ENCODE results near the gene LPP.
A peak's percentile ranks its signal among the peaks of the same experiment; 100 is the strongest.

Gene LPP, protein sequence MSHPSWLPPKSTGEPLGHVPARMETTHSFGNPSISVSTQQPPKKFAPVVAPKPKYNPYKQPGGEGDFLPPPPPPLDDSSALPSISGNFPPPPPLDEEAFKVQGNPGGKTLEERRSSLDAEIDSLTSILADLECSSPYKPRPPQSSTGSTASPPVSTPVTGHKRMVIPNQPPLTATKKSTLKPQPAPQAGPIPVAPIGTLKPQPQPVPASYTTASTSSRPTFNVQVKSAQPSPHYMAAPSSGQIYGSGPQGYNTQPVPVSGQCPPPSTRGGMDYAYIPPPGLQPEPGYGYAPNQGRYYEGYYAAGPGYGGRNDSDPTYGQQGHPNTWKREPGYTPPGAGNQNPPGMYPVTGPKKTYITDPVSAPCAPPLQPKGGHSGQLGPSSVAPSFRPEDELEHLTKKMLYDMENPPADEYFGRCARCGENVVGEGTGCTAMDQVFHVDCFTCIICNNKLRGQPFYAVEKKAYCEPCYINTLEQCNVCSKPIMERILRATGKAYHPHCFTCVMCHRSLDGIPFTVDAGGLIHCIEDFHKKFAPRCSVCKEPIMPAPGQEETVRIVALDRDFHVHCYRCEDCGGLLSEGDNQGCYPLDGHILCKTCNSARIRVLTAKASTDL

DNA sequence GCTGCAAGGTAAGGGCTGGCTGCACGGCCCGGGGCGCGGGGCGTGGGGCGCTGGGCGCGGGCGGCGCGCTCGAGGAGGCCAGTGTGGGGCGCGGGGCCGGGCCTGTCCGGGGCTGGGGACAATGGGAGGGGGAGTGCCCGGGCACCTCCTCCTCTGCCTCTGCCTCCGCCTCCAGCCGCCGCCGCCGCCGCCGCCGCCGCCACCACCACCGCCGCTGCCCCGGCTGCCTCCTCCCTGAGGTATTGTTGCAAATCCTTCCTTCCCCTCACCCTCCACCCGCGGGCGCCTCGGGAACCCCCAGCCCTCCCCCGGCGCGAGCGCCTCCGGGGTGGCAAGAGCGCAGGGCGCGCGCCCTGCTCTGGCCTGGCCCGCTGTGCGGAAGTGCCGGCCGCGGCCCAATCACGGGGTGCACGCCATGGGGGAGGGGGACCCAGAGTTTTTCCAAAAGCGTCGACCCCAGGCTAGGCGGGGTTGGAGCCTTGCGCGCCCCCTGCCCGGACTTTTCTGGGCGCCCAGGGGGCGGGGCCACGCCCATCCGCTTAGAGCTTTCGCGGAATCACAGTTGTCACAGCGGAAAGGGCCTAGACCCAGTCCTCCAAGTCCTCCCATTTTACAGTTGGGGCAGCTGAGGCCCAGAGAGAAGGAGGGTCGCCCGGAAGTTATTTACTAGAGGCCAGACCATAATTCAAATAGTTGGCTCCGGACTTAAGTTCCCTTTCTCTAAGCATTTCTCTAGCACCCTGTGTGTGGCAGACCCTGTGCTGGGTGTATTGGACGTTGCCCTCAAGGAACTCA, at the start of gene LPP:
TSS of gene LPP (plus strand) at position 144 of the 795 bp plus-strand sequence. CDS start 251,964 bp downstream, outside the sequence.
- H3K27ac Mint-ChIP-seq, result peak within 1 kb of the TSS; percentile 97
- peak within 1 kb of the TSS; percentile 87 for H3K4me3 Mint-ChIP-seq
- DNase-seq (ENCODE audit: low spot score in 2 of 2), result peak; percentile 72 to 94
- H3K36me3 Mint-ChIP-seq, result no peaks in the 10 kb centered on the region
- peak; percentile 88 for ATAC-seq
- no peaks in the 10 kb centered on the region for H3K9me3 Mint-ChIP-seq
- peaks cover 48% of the 10 kb centered on the region for H3K4me1 Mint-ChIP-seq

DNA sequence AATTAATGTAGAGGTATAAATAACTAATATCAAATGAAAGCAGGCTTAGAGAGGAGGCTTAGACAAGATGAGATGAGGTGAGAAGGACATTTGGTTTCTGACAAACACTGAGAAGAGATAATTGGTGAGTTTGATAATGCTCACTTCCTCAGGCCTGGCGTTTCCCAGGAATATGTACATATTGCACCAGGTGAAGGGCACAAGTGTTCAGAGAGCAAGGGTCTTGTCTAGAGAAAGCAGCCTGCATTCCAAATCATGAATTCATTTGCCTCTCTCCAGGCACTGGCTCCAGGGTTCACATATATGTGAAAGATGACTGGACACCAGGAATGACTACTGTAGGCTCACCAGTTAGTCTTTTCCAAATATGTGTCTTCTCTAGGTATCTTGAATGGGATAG, 48.0 kb upstream of the LPP start:
- Mint-ChIP-seq H3K36me3 (no peaks in the 10 kb centered on the region), H3K4me3 (no peak overlapping the region)
- no peak for ATAC-seq

DNA sequence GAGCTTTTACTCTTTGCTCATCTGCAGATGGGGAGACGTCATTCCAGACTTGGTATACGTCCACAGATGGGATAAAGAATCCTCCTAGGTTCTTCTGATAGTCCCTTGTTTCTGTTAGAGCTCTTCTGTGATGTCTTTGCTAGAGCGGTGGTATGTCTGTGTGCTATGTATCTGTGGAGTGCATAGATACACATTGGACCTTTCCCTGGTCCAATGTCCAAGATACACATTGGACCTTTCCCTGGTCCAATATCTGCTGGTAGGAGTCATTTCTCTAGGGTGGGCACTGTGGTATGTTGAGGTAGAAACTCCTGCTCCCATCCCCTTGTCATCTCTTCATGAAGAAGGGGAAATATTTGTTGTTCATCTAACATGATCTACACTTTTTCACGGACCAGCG, 47.5 kb upstream of the LPP start:
- ATAC-seq (no peak), DNase-seq (ENCODE audit: low spot score in 2 of 2) (no peak)
- no peak overlapping the region for H3K27ac Mint-ChIP-seq
- no peaks in the 10 kb centered on the region for H3K9me3 Mint-ChIP-seq
- H3K4me1 Mint-ChIP-seq, result peaks cover 9% of the 10 kb centered on the region
- H3K4me3 Mint-ChIP-seq, result no peak overlapping the region
- H3K36me3 Mint-ChIP-seq, result no peaks in the 10 kb centered on the region

More for the DNA sequence above, 48.0 kb upstream of the LPP start:
- no peaks in the 10 kb centered on the region for H3K9me3 Mint-ChIP-seq
- DNase-seq (ENCODE audit: low spot score in 2 of 2), result no peak
- H3K4me1 Mint-ChIP-seq, result peaks cover 9% of the 10 kb centered on the region
- no peak overlapping the region for H3K27ac Mint-ChIP-seq

DNA sequence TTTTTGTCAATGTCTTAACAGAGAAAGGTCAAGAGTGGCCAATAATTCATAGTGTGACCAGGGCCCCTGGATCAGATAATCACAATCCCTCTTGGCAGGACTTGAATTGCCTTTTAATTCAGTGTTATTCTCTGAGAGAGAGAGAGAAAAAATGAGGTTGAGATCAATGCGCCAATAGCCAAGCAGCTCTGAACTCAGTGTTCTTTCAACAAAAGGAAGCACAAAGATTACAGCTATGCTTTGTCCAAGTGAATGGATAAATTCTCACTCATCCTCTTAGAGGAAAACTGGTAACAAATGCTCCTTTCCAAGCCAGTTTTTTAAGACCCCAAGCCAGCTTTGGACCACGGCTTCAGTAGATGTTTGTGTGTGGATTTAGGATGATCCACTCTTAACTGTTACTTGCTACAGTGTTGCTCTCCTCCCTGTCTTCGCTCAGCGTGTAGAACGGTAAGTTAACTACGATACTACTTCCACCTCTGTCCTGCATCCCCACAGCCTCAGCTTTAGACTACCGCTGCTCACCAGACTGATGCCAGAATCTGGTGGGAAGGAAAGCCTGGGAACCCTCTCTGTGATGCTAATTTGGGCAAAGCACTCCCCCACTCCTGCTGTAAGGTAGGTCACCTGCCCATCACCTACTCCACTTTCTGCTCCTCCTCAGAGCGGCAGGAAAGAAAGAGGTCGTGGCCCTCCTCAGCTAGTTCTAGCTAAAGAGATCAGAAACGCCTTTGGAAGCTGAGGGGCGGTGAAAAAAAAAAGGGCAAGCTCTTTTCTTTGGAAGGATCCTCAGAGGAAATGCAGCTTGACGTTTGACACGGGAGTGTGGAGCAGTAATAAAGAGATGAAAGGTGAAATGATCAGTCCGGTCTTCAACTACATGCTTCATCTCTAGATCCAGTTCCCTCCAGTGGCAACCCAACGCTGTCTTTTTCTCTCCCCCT, 46.8 kb upstream of the LPP start:
- peaks cover 9% of the 10 kb centered on the region for H3K4me1 Mint-ChIP-seq
- H3K36me3 Mint-ChIP-seq, result no peaks in the 10 kb centered on the region
- DNase-seq (ENCODE audit: low spot score in 2 of 2) (no peak), ATAC-seq (no peak)
- H3K4me3 Mint-ChIP-seq, result no peak overlapping the region
- no peaks in the 10 kb centered on the region for H3K9me3 Mint-ChIP-seq
- H3K27ac Mint-ChIP-seq, result no peak overlapping the region

DNA sequence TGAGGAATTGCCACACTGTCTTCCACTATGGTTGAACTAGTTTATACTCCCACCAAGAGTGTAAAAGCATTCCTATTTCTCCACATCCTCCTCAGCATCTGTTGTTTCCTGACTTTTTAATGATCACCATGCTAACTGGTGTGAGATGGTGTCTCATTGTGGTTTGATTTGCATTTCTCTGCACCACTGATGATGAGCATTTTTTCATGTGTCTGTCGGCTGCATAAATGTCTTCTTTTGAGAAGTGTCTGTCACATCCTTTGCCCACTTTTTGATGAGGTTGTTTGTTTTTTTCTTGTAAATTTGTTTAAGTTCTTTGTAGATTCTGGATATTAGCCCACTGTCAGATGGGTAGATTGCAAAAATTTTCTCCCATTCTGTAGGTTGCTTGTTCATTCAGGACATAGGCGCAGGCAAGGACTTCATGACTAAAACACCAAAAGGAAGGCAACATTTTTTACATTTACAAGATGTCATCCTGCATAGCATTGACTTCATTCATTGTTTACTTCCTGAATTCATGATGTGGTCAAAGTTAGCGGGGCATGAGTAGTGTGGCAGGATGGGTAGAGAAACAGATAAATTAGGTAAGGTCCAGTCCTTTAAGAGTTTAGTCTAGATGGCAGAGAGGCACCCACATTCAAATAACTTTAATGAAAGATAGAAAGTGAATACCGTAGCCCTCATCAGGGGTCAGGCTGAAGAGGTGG, 45.1 kb upstream of the LPP start:
- no peaks in the 10 kb centered on the region for H3K36me3 Mint-ChIP-seq
- H3K9me3 Mint-ChIP-seq, result no peaks in the 10 kb centered on the region
- ATAC-seq (peak; percentile 37), DNase-seq (ENCODE audit: low spot score in 2 of 2) (no peak)
- H3K27ac Mint-ChIP-seq, result no peak overlapping the region
- H3K4me3 Mint-ChIP-seq, result no peak overlapping the region
- H3K4me1 Mint-ChIP-seq, result peaks cover 9% of the 10 kb centered on the region

DNA sequence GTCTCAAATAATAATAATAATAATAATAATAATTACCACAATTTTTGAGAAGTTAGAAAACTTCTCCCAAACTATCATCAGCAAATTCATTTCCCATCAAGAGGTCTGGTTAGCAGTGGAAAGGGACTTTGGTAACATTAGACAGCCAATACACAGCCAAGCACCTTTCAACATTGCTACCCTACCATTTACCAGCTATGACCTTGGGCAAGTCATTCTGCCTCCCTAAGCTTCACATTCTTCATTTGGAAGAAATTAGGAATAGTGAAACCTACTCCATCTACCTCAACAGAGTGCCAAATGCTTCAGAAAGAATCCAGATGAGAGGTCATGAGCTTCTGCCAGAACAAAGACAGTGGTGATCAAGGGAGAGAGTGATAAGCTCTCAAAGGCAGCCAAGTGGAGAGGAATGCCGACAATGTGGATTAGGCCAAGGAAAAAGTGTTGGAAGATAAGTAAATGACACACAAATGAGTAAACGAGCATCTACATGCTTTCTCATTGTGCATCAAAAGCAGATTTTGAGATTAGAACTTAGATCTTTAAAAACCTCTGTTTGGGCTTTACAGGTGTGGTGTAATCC, 42.9 kb upstream of the LPP start:
- ATAC-seq, result no peak
- no peak for DNase-seq (ENCODE audit: low spot score in 2 of 2)
- no peak overlapping the region for H3K27ac Mint-ChIP-seq
- no peaks in the 10 kb centered on the region for H3K9me3 Mint-ChIP-seq
- H3K4me1 Mint-ChIP-seq, result peaks cover 9% of the 10 kb centered on the region
- H3K36me3 Mint-ChIP-seq, result no peaks in the 10 kb centered on the region
- no peak overlapping the region for H3K4me3 Mint-ChIP-seq

DNA sequence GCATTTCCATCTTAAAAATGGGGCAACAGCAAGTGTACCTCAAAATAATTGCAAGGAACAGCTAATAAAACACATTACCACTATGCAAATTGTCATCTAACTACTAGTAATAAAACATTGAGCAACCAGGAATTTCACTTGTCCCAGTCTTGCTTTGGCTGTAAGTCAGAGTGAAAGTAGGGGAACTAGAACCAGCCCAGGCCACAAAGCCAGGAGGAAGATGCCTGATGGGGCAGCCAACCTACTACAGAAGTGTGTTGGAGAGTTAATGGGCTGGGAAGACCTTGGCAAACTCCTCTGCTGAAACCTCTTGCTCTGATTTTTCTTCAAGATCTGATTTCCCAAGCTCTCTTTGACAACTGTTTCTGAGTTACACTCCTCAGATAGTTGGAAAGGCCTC, 40.2 kb upstream of the LPP start:
- Mint-ChIP-seq H3K9me3 (no peaks in the 10 kb centered on the region), H3K4me3 (no peak overlapping the region), H3K4me1 (peaks cover 6% of the 10 kb centered on the region), H3K27ac (no peak overlapping the region), H3K36me3 (no peaks in the 10 kb centered on the region)
- ATAC-seq (no peak), DNase-seq (ENCODE audit: low spot score in 2 of 2) (no peak)

DNA sequence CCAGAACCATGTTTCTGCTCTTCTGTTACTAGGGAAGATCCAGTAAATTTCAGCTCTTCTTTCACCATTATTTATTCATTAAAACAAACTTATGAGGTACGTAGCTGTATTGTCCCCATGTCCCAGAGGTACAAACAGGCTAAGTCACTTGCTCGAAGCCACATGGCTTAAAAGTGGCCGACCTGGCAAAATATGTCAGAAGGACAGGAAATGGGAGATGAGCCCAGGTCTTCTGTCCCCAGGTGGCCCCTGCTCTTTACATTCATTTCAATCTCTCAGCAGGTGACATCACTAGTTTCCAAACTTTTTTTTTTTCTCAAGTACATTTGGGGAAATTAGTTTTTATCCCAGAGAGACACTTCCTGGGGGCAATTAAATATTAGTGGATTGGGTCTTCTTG, 34.1 kb upstream of the LPP start:
- no peak overlapping the region for H3K4me3 Mint-ChIP-seq
- H3K36me3 Mint-ChIP-seq, result no peaks in the 10 kb centered on the region
- H3K4me1 Mint-ChIP-seq, result peaks cover 19% of the 10 kb centered on the region
- no peak for ATAC-seq
- no peak overlapping the region for H3K27ac Mint-ChIP-seq
- no peak for DNase-seq (ENCODE audit: low spot score in 2 of 2)
- no peaks in the 10 kb centered on the region for H3K9me3 Mint-ChIP-seq

DNA sequence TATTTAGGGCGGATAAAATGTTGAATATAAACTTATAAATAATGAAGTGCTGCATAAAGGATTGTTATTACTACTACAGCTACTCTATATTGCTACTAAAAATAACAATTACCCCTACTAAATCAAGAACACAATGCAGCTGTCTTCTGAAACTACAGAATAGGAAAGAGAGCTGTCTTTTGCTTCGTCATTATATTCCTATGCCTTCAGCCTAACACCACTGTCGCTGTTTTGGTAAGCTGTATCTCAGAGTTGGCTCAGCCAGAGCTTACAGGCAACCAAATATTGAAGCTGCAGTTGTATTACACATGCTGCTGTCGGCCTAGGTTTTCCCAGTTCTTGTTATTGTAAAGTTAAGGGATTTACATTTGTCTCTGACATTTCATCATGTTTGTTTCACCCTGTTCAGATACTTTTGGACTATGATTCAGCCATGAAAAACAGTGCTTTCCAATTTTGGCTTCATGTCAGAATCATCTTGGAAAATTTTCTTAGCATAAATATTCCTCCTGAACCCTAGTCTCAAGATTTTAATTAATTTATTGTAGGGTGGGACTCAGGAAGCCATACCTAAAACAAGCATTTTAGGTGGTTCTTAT, 31.3 kb upstream of the LPP start:
- Mint-ChIP-seq H3K9me3 (no peaks in the 10 kb centered on the region), H3K4me1 (peaks cover 19% of the 10 kb centered on the region), H3K4me3 (no peak overlapping the region), H3K36me3 (no peaks in the 10 kb centered on the region), H3K27ac (no peak overlapping the region)
- DNase-seq (ENCODE audit: low spot score in 2 of 2), result no peak
- no peak for ATAC-seq

DNA sequence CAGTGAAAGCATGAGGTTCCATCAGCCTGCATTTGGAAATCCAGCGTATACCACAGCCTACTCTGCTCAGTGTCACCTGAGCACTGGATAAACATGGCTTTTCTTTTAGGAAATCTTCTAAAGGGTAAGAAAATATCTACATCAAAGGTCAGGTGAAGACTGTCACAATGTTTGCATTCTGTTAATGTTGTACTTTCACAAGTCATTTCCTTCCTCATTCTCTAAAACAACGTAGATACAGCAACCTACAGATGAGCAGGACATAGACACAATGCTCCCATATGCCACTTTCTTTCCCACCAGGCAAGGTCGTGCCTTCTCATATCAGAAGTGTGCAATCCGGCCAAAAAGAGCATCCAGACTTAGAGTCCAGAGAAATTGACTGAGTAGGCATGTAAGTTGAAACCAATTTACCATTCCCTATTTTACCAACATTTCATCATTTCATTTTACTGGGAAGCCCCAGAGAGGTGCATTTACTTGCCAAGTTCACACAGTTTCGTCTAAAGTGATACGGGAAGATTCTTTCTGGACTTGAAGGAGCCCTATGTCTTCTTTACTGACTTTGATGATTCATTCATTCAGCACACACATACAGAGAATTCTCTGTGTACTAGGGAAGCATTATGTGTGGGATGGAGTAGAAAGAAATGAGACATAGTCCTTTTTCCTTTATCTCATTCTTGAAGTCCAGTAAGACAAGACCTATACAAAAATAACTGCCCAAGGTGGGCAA, 30.6 kb upstream of the LPP start:
- DNase-seq (ENCODE audit: low spot score in 2 of 2) (no peak), ATAC-seq (peak; percentile 88)
- Mint-ChIP-seq H3K4me3 (peak overlapping the region; percentile 21), H3K9me3 (no peaks in the 10 kb centered on the region), H3K4me1 (peaks cover 19% of the 10 kb centered on the region), H3K27ac (peak overlapping the region; percentile 89), H3K36me3 (no peaks in the 10 kb centered on the region)

DNA sequence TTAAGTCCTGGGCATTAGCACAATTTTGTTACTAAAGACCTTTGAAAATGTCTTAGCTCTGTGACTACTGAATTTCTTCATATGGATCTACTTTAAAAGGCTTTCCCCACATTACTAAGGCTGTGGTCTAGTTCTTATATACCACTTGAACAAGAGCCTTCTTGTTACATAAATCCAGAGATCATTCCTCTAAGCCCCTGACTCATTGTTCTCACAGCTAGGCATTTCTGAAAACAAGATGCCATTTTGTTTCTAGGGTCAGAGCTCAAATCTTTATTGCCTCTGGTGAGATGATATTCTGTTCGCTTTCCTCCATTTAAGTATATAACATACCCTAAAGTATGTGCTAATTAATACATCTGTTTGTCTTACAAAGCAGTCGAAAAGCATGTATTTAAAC, 29.8 kb upstream of the LPP start:
- Mint-ChIP-seq H3K9me3 (no peaks in the 10 kb centered on the region), H3K4me3 (peak overlapping the region; percentile 21), H3K4me1 (peaks cover 19% of the 10 kb centered on the region), H3K27ac (peak overlapping the region; percentile 89), H3K36me3 (no peaks in the 10 kb centered on the region)
- ATAC-seq (peak; percentile 72), DNase-seq (ENCODE audit: low spot score in 2 of 2) (no peak)

DNA sequence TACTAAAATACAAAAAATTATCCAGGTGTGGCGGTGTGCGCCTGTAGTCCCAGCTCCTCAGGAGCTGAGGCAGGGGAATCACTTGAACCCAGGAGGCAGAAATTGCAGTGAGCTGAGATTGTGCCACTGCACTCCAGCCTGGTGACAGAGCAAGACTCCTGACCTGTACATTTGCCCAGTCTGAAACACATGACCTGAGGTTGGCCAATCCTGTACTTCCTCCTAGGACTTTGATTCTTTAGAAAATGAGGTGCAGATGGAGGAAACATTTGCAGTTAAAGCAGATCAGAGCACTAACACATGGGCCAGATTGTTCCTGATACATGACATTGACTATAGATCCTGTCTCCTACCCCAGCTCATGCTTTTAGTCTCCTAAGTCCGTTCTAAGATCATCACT, 28.9 kb upstream of the LPP start:
- DNase-seq (ENCODE audit: low spot score in 2 of 2), result no peak
- no peak overlapping the region for H3K4me3 Mint-ChIP-seq
- H3K9me3 Mint-ChIP-seq, result no peaks in the 10 kb centered on the region
- H3K27ac Mint-ChIP-seq, result no peak overlapping the region
- no peak for ATAC-seq
- peaks cover 19% of the 10 kb centered on the region for H3K4me1 Mint-ChIP-seq
- H3K36me3 Mint-ChIP-seq, result no peaks in the 10 kb centered on the region

DNA sequence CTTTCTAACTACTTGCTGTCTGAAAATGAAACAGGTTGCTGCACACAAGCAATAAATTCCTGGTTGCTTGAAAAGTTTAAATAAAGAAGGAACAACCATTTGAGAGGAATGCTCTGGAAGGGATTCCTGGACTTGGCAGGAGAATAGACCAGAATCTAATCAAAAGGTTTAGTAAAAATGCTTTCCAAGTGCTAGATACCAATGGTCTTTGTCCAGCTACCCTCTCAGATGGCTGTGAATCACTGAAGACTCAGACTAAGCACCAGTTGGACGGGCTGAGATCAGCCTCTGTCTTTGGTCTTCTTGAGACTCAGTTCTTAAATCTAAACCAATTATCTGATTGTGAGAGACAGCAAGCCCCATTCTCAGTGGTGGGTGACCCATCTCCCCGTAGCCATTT, 27.7 kb upstream of the LPP start:
- H3K27ac Mint-ChIP-seq, result no peak overlapping the region
- H3K9me3 Mint-ChIP-seq, result no peaks in the 10 kb centered on the region
- H3K4me3 Mint-ChIP-seq, result no peak overlapping the region
- DNase-seq (ENCODE audit: low spot score in 2 of 2), result no peak
- ATAC-seq, result no peak
- H3K36me3 Mint-ChIP-seq, result no peaks in the 10 kb centered on the region
- peaks cover 19% of the 10 kb centered on the region for H3K4me1 Mint-ChIP-seq
